Duodenal mucosa (tissue), 2 donors: Measurements from ENCODE around the gene MAGEA2B.
"Not testable (repeated sequence)": the region's sequence is repeated elsewhere in the genome, so short reads cannot be mapped to it uniquely, and the experiment has no call there.

Source experiments
- H3K27ac ChIP-seq: one replicate; pipeline ENCODE4 v1.7.0; 2013; ENCODE audit warnings: low read depth, low read length
- H3K27me3 ChIP-seq, 2 donors: one replicate each; pipeline ENCODE4 v1.7.0; 2013; ENCODE audit warnings: low read length in 2 of 2, control low read depth in 1 of 2; ENCODE audit not compliant: insufficient read depth in 2 of 2, control insufficient read depth in 1 of 2
- H3K36me3 ChIP-seq, 2 donors: one replicate each; pipeline ENCODE4 v1.7.0; 2013; ENCODE audit warnings: low read length in 2 of 2, control low read depth in 1 of 2; ENCODE audit not compliant: insufficient read depth in 2 of 2, control insufficient read depth in 1 of 2
- H3K4me1 ChIP-seq, 2 donors: one replicate each; pipeline ENCODE4 v1.7.0; 2013; ENCODE audit warnings: low read length in 2 of 2, control low read depth in 1 of 2; ENCODE audit not compliant: insufficient read depth in 2 of 2, control insufficient read depth in 1 of 2
- H3K4me3 ChIP-seq, 2 donors: one replicate each; pipeline ENCODE4 v1.7.0; 2013; ENCODE audit warnings: low read length in 2 of 2, low read depth in 1 of 2
- H3K9ac ChIP-seq, 2 donors: one replicate each; pipeline ENCODE4 v1.7.0; 2013; ENCODE audit warnings: low read length in 2 of 2, low read depth in 1 of 2
- H3K9me3 ChIP-seq, 2 donors: one replicate each; pipeline ENCODE4 v1.7.0; 2013; ENCODE audit warnings: low read length in 2 of 2, control low read depth in 1 of 2; ENCODE audit not compliant: control insufficient read depth in 1 of 2

MAGEA2B gene

DNA sequence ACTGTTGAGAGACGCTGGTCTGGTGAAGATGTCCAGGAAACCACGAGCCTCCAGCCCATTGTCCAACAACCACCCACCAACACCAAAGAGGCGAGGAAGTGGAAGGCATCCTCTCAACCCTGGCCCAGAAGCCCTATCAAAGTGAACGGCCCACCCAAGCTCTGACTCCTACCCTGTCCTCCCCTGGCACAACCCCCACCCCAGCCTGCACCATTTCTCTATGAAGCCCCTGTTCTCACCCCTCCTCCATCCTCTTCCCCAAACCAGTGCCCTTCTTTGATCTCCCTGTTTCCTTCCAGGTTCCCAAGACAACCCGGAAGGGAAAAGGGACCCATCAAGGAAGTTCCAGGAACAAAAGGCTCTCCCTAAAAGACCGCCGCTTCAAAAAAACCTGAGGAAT is 45.1 kb downstream of the MAGEA2B start:
- not testable (repeated sequence) for H3K36me3 ChIP-seq, H3K9me3 ChIP-seq, H3K4me1 ChIP-seq, H3K27ac ChIP-seq, H3K27me3 ChIP-seq, H3K9ac ChIP-seq, H3K4me3 ChIP-seq

GRCh38 chrX:152761582-152761981 is 47.2 kb downstream of the MAGEA2B start:
- H3K9me3 ChIP-seq, H3K4me3 ChIP-seq, H3K9ac ChIP-seq, H3K4me1 ChIP-seq, H3K27me3 ChIP-seq, H3K27ac ChIP-seq, H3K36me3 ChIP-seq: not testable (repeated sequence)

DNA sequence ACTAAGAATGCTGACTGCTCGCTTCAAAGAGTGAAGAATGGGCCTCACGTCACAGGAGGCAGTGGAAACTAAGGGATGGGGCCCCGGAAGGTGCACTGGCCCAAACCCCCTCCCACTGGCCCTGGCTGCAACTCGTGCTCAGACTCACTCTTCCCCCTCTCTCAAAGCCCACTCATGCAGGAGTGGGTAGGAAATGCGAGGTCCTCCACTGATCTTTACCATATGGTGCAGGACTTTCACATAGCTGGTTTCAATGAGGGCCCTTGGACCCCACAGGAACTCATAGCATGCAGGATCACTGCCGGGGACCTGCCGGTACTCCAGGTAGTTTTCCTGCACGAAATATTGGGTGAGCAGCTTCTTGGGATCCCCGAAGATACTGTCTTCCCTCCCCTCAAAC is 52.1 kb downstream of the MAGEA2B start:
- not testable (repeated sequence) for H3K27ac ChIP-seq, H3K27me3 ChIP-seq, H3K36me3 ChIP-seq, H3K9ac ChIP-seq, H3K4me1 ChIP-seq, H3K9me3 ChIP-seq, H3K4me3 ChIP-seq
